22Rv1 (cell line): ENCODE data around the gene VPS29.
"Not testable (repeated sequence)": the region's sequence is repeated elsewhere in the genome, so short reads cannot be mapped to it uniquely, and the experiment has no call there.

ENCODE experiments used
- H3K27ac ChIP-seq: fragments of 450-650 bp; 2 replicates; pipeline ENCODE4 v1.5.1; 2017
- CTCF ChIP-seq: fragments of 450-650 bp; IDR thresholded peaks from 2 replicates; pipeline ENCODE4 v1.5.1; 2017; ENCODE audit warnings: mild to moderate bottlenecking
- ZFX ChIP-seq: fragments of 450-650 bp; IDR thresholded peaks from 2 replicates; pipeline ENCODE4 v1.6.1; 2017; ENCODE audit warnings: antibody characterized with exemption, borderline replicate concordance

VPS29 gene

GRCh38 chr12:110534811-110535210, 32.9 kb upstream of the VPS29 start:
- no peak overlapping the region for H3K27ac ChIP-seq
- TF ChIP-seq CTCF: no peak
- no peak for TF ChIP-seq ZFX

- TF ChIP-seq CTCF: no peak
- TF ChIP-seq ZFX: no peak
- no peak overlapping the region for H3K27ac ChIP-seq
These were observed 31.7 kb upstream of the VPS29 start for GRCh38 chr12:110533607-110534006.

GRCh38 chr12:110532644-110533043, 30.7 kb upstream of the VPS29 start:
- TF ChIP-seq ZFX (no peak), CTCF (no peak)
- H3K27ac ChIP-seq: no peak overlapping the region

- TF ChIP-seq ZFX (no peak), CTCF (no peak)
These were observed 29.9 kb upstream of the VPS29 start for GRCh38 chr12:110531741-110532333.

GRCh38 chr12:110530511-110530910, 28.6 kb upstream of the VPS29 start:
- H3K27ac ChIP-seq: no peak overlapping the region
- TF ChIP-seq CTCF (no peak), ZFX (no peak)

More at GRCh38 chr12:110531741-110532333, 29.9 kb upstream of the VPS29 start:
- no peak overlapping the region for H3K27ac ChIP-seq

- no peak for TF ChIP-seq ZFX
- no peak for TF ChIP-seq CTCF
- H3K27ac ChIP-seq: no peak overlapping the region
These were observed 26.4 kb upstream of the VPS29 start for GRCh38 chr12:110528277-110528839.

GRCh38 chr12:110520876-110521712, 19.2 kb upstream of the VPS29 start:
- H3K27ac ChIP-seq: not testable (repeated sequence)

- H3K27ac ChIP-seq: not testable (repeated sequence)
These were observed 16.1 kb upstream of the VPS29 start for GRCh38 chr12:110518014-110518413.
